MM.1S (cell line): ENCODE measurements around the gene CLEC3B.
"Not testable (repeated sequence)": the region's sequence is repeated elsewhere in the genome, so short reads cannot be mapped to it uniquely, and the experiment has no call there.

Experiments used
- CTCF ChIP-seq: fragments of 300-600 bp; sonication (generic); IDR thresholded peaks from 2 replicates; pipeline ENCODE4 v1.5.1; 2016; ENCODE audit warnings: antibody characterized with exemption, low read length, mixed read lengths
- EZH2 ChIP-seq: fragments of 300-600 bp; sonication (generic); optimal IDR thresholded peaks from 2 replicates; pipeline ENCODE3; 2017; ENCODE audit warnings: low read depth, mild to moderate bottlenecking, antibody characterized with exemption, low read length, mixed read lengths
- EZH2phosphoT487 ChIP-seq: fragments of 300-600 bp; sonication (generic); IDR thresholded peaks from 2 replicates; pipeline ENCODE4 v1.6.1; 2018; ENCODE audit warnings: antibody characterized with exemption, low read length

GRCh38 chr3:44986330-44986729, 39.8 kb upstream of the CLEC3B start:
- not testable (repeated sequence) for TF ChIP-seq CTCF, EZH2phosphoT487, EZH2
